Memory B cell (primary cell): ENCODE data around the gene STK36.
A peak's percentile ranks its signal among the peaks of the same experiment; 100 is the strongest.

Experiments used
- ATAC-seq: fragments of 150-1000 bp; cut with Tn5 transposase; 2 replicates; pipeline ENCODE4 v1.10.0; 2021; ENCODE audit warnings: low read depth, mild to moderate bottlenecking, moderate library complexity
- DNase-seq, 2 donors: peaks; one replicate each; pipeline ENCODE4 v3.0.0; 2022; ENCODE audit warnings: low spot score in 2 of 2
- H3K27ac Mint-ChIP-seq: one replicate; pipeline ENCODE4 v1.8.0; 2022; ENCODE audit warnings: mild to moderate bottlenecking, moderate library complexity, mixed read lengths
- H3K27me3 Mint-ChIP-seq: one replicate; pipeline ENCODE4 v1.8.0; 2022; ENCODE audit warnings: mixed read lengths
- H3K36me3 Mint-ChIP-seq: one replicate; pipeline ENCODE4 v1.8.0; 2022; ENCODE audit warnings: mild to moderate bottlenecking, mixed read lengths
- H3K4me1 Mint-ChIP-seq: one replicate; pipeline ENCODE4 v1.8.0; 2022; ENCODE audit warnings: mixed read lengths
- H3K4me3 Mint-ChIP-seq: one replicate; pipeline ENCODE4 v1.8.0; 2022; ENCODE audit warnings: mild to moderate bottlenecking, moderate library complexity, mixed read lengths
- H3K9me3 Mint-ChIP-seq: one replicate; pipeline ENCODE4 v1.8.0; 2022; ENCODE audit warnings: mixed read lengths

STK36 gene

GRCh38 chr2:218733171-218734021 is 61.5 kb downstream of the STK36 start:
- H3K27ac Mint-ChIP-seq: no peak overlapping the region
- peaks cover 25% of the 10 kb centered on the region for H3K36me3 Mint-ChIP-seq
- H3K4me1 Mint-ChIP-seq: peaks cover 16% of the 10 kb centered on the region
- peak; percentile 59 for ATAC-seq
- no peak for DNase-seq
- no peak overlapping the region for H3K4me3 Mint-ChIP-seq
- H3K9me3 Mint-ChIP-seq: no peaks in the 10 kb centered on the region
- H3K27me3 Mint-ChIP-seq: no peaks in the 10 kb centered on the region

DNA sequence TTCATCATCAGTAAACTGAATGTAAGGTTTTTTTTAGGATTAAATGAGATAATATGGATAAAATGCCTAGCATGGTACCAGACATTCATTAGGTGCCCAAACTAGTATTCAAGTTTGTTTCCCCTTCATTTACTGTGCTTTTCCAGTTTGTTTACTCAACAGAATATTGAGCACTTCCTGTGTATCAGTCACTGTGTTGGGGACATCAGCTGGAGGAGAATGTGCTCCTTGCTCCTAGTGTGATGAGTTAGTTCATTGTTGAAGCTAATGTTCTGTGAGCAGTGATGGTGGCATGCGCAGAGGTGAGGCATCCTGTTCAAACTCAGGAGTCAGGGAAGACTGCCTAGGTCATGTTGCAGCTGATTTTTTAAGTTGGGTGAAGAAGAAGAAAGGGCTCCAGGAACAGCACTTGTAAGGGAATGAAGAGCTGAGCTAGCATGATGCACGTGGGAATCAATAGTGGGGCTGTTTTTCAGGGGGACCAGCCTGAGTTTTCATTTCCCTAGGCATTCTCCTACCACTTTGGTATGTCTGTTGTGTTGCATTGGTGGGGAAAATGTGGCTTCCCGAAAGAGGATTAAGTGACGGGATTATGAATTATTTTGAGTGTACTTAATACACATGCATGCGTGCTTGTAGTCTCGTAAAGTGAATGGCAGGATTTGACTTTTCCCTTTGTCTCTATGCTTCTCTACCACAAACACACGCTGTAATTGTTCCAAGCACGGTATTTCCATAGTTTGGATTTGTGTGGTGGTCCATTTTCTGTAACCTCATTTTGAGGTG is 62.5 kb downstream of the STK36 start:
- no peaks in the 10 kb centered on the region for H3K27me3 Mint-ChIP-seq
- peaks cover 24% of the 10 kb centered on the region for H3K36me3 Mint-ChIP-seq
- no peak overlapping the region for H3K27ac Mint-ChIP-seq
- no peak for ATAC-seq
- H3K4me1 Mint-ChIP-seq: peaks cover 16% of the 10 kb centered on the region
- DNase-seq: no peak
- no peak overlapping the region for H3K4me3 Mint-ChIP-seq
- H3K9me3 Mint-ChIP-seq: no peaks in the 10 kb centered on the region

DNA sequence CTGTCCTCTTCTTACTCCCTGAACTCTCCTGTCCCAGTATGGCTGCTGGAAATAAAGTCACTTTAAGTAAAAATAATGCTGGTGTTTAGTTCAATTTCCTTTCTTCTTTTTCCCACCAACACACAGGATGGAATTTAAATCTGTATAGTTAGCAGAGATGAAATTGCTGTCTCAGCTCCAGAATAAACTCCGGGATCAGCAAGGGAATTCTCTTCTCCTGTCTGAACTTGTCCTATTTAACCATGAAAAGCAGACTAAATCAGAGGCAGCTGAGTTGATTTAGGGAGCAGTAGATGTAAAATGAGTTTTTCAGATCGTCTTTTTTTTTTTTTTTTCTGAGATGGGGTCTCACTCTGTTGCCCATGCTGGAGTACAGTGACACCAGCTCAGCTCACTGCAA is 64.6 kb downstream of the STK36 start:
- H3K9me3 Mint-ChIP-seq: no peaks in the 10 kb centered on the region
- ATAC-seq (no peak), DNase-seq (no peak)
- no peak overlapping the region for H3K4me3 Mint-ChIP-seq
- H3K27me3 Mint-ChIP-seq: no peaks in the 10 kb centered on the region
- H3K4me1 Mint-ChIP-seq: peaks cover 14% of the 10 kb centered on the region
- H3K27ac Mint-ChIP-seq: no peak overlapping the region
- H3K36me3 Mint-ChIP-seq: peaks cover 28% of the 10 kb centered on the region

DNA sequence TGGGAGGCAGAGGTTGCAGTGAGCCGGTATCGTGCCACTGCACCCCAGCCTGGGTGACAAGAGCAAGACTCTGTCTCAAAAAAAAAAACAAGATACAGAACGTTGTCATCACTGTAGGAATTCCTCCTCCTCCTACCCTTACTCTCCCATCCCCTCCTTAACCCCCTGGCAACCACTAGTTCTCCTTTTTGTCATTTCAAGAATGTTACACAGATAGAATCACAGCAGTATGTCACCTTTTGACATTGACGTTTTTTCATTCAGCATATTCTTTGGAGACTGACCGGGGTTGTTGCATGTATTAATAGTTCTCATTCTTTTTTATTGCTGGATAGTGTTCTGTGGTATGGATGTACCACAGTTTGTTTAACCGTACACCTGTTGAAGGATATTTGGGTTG is 71.2 kb downstream of the STK36 start:
- ATAC-seq (no peak), DNase-seq (no peak)
- peaks cover 2% of the 10 kb centered on the region for H3K4me1 Mint-ChIP-seq
- no peak overlapping the region for H3K4me3 Mint-ChIP-seq
- no peak overlapping the region for H3K27ac Mint-ChIP-seq
- no peaks in the 10 kb centered on the region for H3K9me3 Mint-ChIP-seq
- H3K36me3 Mint-ChIP-seq: peaks cover 47% of the 10 kb centered on the region
- no peaks in the 10 kb centered on the region for H3K27me3 Mint-ChIP-seq

GRCh38 chr2:218744615-218745014 is 72.7 kb downstream of the STK36 start:
- no peak overlapping the region for H3K4me3 Mint-ChIP-seq
- H3K27me3 Mint-ChIP-seq: no peaks in the 10 kb centered on the region
- peaks cover 2% of the 10 kb centered on the region for H3K4me1 Mint-ChIP-seq
- H3K36me3 Mint-ChIP-seq: peaks cover 50% of the 10 kb centered on the region
- DNase-seq: no peak
- ATAC-seq: no peak
- no peaks in the 10 kb centered on the region for H3K9me3 Mint-ChIP-seq
- H3K27ac Mint-ChIP-seq: no peak overlapping the region

- no peak for DNase-seq
- Mint-ChIP-seq H3K27me3 (no peaks in the 10 kb centered on the region), H3K27ac (no peak overlapping the region), H3K4me1 (peaks cover 2% of the 10 kb centered on the region), H3K36me3 (peaks cover 47% of the 10 kb centered on the region), H3K4me3 (no peak overlapping the region), H3K9me3 (no peaks in the 10 kb centered on the region)
- no peak for ATAC-seq
Measured at GRCh38 chr2:218745160-218745558, 73.3 kb downstream of the STK36 start.

GRCh38 chr2:218745559-218746469 is 73.9 kb downstream of the STK36 start:
- Mint-ChIP-seq H3K27ac (no peak overlapping the region), H3K36me3 (peaks cover 49% of the 10 kb centered on the region), H3K27me3 (no peaks in the 10 kb centered on the region), H3K4me3 (no peak overlapping the region), H3K4me1 (peaks cover 2% of the 10 kb centered on the region), H3K9me3 (no peaks in the 10 kb centered on the region)
- DNase-seq (no peak), ATAC-seq (no peak)

DNA sequence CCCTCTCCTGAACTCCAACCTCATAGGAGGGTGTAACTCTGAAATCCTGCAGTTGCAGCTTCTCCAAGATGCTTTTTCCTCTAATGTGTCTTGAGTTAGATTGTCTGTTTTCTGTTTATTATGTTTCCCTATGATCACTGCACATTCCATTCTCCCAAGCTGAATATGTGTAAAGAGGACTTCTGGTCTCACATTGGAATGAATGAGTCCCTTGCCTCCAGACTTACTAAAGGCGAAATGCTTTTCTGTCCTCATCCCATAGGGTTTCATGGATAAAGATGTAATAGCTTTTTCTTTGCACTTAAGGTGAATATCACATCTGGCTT is 74.5 kb downstream of the STK36 start:
- DNase-seq (no peak), ATAC-seq (no peak)
- Mint-ChIP-seq H3K9me3 (no peaks in the 10 kb centered on the region), H3K27ac (no peak overlapping the region), H3K36me3 (peaks cover 50% of the 10 kb centered on the region), H3K4me3 (no peak overlapping the region), H3K4me1 (peaks cover 2% of the 10 kb centered on the region), H3K27me3 (no peaks in the 10 kb centered on the region)

DNA sequence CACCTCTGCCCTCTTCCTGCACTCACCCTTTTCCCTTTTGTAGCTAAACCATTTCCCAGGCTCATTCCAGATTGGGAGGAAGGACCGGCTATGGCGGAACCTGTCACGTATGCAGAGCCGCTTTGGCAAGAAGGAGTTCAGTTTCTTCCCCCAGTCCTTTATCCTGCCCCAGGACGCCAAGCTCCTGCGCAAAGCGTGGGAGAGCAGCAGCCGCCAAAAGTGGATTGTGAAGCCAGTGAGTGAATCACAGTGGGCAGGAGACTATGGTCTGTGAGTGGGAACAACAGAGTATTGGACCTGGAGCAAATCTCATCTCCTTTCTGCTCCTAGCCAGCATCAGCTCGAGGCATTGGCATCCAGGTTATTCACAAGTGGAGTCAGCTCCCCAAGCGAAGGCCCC is 75.1 kb downstream of the STK36 start:
- Mint-ChIP-seq H3K9me3 (no peaks in the 10 kb centered on the region), H3K27ac (no peak overlapping the region), H3K4me3 (no peak overlapping the region), H3K36me3 (peaks cover 52% of the 10 kb centered on the region), H3K4me1 (peaks cover 2% of the 10 kb centered on the region), H3K27me3 (no peaks in the 10 kb centered on the region)
- DNase-seq: no peak
- ATAC-seq: no peak

DNA sequence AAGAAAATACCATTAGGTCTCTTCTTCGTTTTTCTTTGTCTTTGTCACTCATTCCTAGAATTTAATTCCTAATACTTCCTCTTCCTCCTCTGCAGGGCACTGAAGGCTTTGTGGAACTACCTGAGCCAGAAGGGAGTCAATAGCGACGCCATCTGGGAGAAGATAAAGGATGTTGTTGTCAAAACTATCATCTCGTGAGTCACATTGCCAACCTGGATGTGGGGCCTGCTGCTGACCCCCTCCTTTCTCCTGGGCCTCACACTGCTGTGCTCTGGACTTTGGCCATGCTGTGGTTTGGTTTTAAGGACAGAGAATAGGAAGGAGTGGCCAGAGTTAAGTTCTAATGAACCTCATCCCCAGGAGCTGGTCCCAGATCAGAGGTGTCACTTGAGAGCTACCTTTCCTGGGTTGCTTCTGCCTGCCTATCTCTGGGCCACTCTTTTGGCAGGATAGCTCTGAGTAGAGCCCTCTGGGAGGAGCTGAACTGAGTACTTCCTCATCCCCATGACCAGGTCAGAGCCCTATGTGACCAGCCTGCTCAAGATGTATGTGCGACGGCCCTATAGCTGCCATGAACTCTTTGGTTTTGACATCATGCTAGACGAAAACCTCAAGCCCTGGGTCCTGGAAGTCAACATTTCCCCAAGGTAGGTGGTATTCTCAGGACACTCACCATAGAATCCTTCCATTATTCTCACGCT is 77.0 kb downstream of the STK36 start:
- H3K4me1 Mint-ChIP-seq: peaks cover 2% of the 10 kb centered on the region
- no peak for DNase-seq
- ATAC-seq: no peak
- no peaks in the 10 kb centered on the region for H3K9me3 Mint-ChIP-seq
- no peak overlapping the region for H3K4me3 Mint-ChIP-seq
- peaks cover 66% of the 10 kb centered on the region for H3K36me3 Mint-ChIP-seq
- no peaks in the 10 kb centered on the region for H3K27me3 Mint-ChIP-seq
- no peak overlapping the region for H3K27ac Mint-ChIP-seq
